C4-2B (cell line): ENCODE measurements around the gene HS3ST4.

Source experiments
- H3K27ac ChIP-seq: fragments of 450-650 bp; 2 replicates; pipeline ENCODE4 v1.5.1; 2017
- ZFX ChIP-seq: fragments of 450-650 bp; IDR thresholded peaks from 2 replicates; pipeline ENCODE4 v1.6.1; 2017
- TF ChIP-seq, protein P1 (sequence below): fragments of 450-650 bp; conservative IDR thresholded peaks from 2 replicates; pipeline ENCODE4 v1.5.1; 2017; ENCODE audit warnings: mild to moderate bottlenecking

Gene HS3ST4

DNA sequence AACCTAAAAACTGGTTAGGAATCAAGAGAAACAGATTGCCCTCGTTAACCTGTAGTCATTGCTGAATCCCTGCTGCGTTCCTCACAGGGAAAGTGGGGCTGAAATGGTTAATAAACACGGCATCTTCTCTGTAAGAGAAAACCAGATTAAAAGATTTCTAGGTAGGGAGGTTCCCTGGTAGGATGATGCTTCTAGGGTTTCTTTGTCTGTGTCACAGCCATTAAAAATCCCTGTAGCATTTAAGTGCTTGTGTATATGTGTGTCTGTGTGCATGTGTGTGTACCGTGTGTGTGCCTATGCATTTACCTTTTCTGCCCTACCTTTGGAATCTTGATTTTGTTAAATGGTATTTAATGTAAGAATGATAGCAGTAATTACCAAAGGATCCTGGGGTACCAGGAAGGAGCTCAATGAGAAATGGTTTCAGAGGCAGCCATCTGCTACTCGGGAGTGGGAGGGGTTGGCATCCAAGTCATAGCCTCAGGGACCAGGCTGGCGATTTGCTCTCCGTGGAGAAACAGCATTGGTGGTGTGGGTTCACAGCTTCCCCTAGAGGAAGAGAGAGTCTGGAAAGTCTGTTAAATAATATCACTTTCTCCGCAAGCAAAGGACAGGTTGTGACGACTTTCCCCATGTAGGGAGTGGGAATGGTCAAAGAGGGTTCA is 177.1 kb downstream of the HS3ST4 start:
- no peak for TF ChIP-seq ZFX
- TF ChIP-seq, protein P1, sequence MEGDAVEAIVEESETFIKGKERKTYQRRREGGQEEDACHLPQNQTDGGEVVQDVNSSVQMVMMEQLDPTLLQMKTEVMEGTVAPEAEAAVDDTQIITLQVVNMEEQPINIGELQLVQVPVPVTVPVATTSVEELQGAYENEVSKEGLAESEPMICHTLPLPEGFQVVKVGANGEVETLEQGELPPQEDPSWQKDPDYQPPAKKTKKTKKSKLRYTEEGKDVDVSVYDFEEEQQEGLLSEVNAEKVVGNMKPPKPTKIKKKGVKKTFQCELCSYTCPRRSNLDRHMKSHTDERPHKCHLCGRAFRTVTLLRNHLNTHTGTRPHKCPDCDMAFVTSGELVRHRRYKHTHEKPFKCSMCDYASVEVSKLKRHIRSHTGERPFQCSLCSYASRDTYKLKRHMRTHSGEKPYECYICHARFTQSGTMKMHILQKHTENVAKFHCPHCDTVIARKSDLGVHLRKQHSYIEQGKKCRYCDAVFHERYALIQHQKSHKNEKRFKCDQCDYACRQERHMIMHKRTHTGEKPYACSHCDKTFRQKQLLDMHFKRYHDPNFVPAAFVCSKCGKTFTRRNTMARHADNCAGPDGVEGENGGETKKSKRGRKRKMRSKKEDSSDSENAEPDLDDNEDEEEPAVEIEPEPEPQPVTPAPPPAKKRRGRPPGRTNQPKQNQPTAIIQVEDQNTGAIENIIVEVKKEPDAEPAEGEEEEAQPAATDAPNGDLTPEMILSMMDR, result no peak

DNA sequence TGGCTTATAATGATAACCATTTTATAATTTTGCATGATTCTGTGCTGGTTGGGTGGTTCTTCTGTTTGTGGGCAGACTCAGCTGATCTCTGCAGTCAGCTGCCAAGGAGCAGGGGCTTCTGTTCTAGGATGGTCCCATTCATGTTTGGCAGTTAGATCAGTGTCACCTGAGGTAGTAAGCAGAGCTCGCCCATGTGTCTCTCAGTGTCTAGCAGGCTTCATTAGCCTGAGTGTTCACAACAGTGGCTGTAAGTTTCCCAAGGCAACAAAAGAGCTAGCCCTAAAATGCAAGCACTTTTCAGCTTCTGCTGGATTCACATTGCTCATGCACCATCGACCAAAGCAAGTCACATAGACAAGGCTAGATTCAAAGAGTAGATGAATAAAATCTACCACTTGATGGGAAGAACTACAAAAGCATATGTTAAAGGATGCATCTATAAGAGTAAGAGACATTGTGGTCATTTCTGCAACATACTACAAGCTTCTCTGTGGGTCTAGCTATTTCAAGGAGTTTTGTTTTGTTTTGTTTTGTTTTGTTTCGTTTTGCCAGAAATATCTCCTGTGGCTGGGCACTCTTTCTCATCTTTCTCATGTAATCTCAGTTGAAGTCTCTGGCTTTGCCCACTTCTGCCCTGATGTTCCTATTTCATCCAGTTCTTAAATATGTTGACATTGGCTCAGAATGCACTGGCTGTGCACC is 180.8 kb downstream of the HS3ST4 start:
- H3K27ac ChIP-seq, result no peak overlapping the region
- TF ChIP-seq, protein P1, result no peak
- TF ChIP-seq ZFX, result no peak

More for the DNA sequence above, 177.1 kb downstream of the HS3ST4 start:
- H3K27ac ChIP-seq, result no peak overlapping the region

DNA sequence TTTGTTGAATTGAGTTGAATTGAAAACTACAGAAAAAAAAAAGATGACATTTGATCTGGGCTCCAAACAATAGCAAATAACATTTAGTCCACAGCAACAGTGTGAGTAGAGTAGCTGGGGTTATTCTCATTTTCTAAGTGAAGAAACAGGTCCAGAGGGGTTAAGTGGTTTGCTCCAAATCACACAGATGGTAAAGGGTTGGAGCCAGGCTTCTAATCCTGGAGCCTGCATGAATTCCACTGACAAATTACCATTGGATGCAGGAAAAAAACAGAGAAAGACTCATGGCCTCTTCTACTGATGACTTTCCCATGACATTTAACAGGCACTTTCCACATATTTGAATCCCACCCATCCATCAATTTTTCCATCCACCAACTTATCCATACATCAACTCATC is 182.4 kb downstream of the HS3ST4 start:
- no peak overlapping the region for H3K27ac ChIP-seq
- TF ChIP-seq, protein P1, result no peak
- TF ChIP-seq ZFX, result no peak

DNA sequence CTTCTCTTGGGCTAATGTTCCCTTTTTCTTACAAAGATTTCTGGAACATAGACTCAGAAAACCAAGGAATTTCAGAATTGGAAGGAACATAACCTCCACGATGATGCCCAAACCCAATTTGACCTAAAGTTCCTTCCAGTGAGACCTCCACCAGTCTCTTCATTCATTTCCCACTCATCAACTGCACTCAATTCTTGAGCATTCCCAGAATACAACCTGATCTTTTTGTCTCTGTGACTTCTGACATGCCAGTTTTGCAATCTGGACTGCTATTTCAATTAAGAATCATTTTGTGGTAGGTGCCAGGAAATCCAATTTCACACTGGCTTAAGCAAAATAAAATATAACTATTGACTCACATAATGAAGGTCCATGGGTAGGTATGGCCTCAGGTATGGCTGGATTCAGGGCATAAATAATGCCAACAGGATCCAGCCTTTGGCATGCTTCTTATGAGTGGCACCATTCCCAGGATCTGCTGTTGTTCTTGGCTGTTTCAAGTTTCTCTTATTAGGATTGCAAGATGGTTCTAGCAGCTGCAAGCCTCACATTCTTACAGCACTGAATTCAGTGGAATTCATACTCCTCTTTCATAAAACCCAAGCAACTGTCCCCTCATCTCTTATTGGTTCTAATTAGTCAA is 184.3 kb downstream of the HS3ST4 start:
- no peak overlapping the region for H3K27ac ChIP-seq
- no peak for TF ChIP-seq ZFX
- TF ChIP-seq, protein P1, result no peak

DNA sequence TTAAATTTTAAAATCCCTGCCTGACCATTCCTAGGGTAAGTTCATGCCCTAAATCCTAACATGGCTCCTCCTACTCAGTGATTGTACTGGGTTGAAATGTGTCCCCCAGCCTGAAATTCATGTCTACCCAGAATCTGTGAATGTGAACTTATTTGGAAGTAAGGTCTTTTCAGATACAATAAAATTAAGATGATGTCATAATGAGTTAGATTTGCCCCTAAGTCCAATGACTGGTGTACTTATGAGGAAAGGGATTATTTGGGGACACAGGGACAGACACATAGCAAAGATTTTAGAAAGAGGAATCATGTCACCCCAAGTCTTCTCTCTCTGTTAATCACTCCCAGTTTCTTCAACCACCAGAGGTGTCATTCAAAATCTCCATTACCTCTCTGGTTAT is 185.3 kb downstream of the HS3ST4 start:
- TF ChIP-seq, protein P1, result no peak
- TF ChIP-seq ZFX, result no peak
- H3K27ac ChIP-seq, result no peak overlapping the region

DNA sequence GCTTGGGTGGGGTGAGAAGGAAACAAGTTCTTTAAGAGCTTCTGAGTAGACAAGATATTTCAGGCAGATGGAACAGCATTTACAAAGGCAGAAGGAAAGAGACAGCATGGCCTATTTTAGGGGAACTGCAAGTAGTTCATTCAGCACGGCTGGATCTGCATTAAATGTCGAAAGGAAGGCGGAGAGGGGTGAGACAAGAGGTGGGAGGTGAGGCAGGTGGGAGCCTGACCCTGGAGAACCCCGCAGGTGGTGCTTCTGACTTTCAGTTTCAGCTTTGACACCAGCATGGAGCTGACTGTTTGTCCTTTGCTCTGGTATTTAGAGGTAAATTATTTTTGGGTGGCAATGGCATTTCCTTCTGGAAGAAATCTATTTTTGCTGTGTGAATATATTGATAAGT is 194.8 kb downstream of the HS3ST4 start:
- TF ChIP-seq, protein P1, result no peak
- no peak for TF ChIP-seq ZFX
- no peak overlapping the region for H3K27ac ChIP-seq

DNA sequence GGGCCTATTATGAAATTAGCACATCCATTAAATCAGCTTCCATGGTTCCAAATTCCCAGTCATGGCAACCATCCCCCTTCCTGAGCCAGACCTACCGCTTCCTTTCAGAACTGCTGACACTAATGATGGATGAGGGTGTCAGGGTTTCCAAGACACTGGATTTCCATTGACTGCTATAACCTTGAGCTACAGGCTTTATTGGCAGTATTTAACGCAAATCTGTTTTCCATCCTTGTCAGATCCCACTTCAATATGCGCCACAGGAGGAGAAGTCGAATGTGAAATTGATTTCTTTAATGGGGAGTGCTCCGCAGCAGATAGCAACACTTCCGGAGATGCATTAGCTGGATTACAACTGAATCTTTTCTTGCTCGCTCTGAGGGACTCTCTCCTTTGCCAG is 197.1 kb downstream of the HS3ST4 start:
- TF ChIP-seq ZFX, result no peak
- TF ChIP-seq, protein P1, result no peak
- no peak overlapping the region for H3K27ac ChIP-seq
